HG02943 (cell line): ENCODE data around the gene CCR5AS.

Experiments
- ATAC-seq: cut with Tn5 transposase; IDR thresholded peaks from one replicate; pipeline ENCODE4 v1.9.1; 2021; ENCODE audit warnings: mild to moderate bottlenecking, low read depth, moderate library complexity; ENCODE audit not compliant: unreplicated experiment

CCR5AS gene

GRCh38 chr3:46383211-46383950, 23.5 kb downstream of the CCR5AS start:
- no peak for ATAC-seq

GRCh38 chr3:46381625-46382024, 25.2 kb downstream of the CCR5AS start:
- ATAC-seq: no peak

GRCh38 chr3:46380471-46381221, 26.2 kb downstream of the CCR5AS start:
- no peak for ATAC-seq

- no peak for ATAC-seq
Measured at GRCh38 chr3:46378426-46378942, 28.4 kb downstream of the CCR5AS start.

- ATAC-seq: no peak
Measured at GRCh38 chr3:46375814-46376213, 31.1 kb downstream of the CCR5AS start.

- ATAC-seq: no peak
Measured at GRCh38 chr3:46375218-46375617, 31.6 kb downstream of the CCR5AS start.

- no peak for ATAC-seq
Measured at GRCh38 chr3:46374755-46375154, 32.1 kb downstream of the CCR5AS start.

GRCh38 chr3:46372492-46373359, 34.1 kb downstream of the CCR5AS start:
- ATAC-seq: no peak

GRCh38 chr3:46371519-46372340, 35.1 kb downstream of the CCR5AS start:
- ATAC-seq: no peak

- no peak for ATAC-seq
Measured at GRCh38 chr3:46370839-46371518, 35.9 kb downstream of the CCR5AS start, which contains the start of gene CCR5. Gene CCR5 (plus strand): TSS chr3:46370946. CDS start chr3:46372903, 1,957 bp downstream.

- no peak for ATAC-seq
Measured at GRCh38 chr3:46369675-46370132, 37.2 kb downstream of the CCR5AS start.

GRCh38 chr3:46369151-46369550, 37.7 kb downstream of the CCR5AS start:
- ATAC-seq: no peak

GRCh38 chr3:46368569-46368968, 38.3 kb downstream of the CCR5AS start:
- ATAC-seq: no peak

GRCh38 chr3:46367811-46368210, 39.1 kb downstream of the CCR5AS start:
- no peak for ATAC-seq

- no peak for ATAC-seq
Measured at GRCh38 chr3:46365737-46366524, 40.9 kb downstream of the CCR5AS start.

- ATAC-seq: no peak
Measured at GRCh38 chr3:46365041-46365440, 41.8 kb downstream of the CCR5AS start.

- no peak for ATAC-seq
Measured at GRCh38 chr3:46361408-46362283, 45.2 kb downstream of the CCR5AS start.
